PC-3 (cell line): ENCODE data around the gene BRINP1.

Experiments used
- EZH2 ChIP-seq: fragments of 300-600 bp; sonication (generic); IDR thresholded peaks from one replicate; pipeline ENCODE4 v1.6.1; 2017; ENCODE audit warnings: antibody characterized with exemption, mild to moderate bottlenecking, low read length; ENCODE audit not compliant: unreplicated experiment
- TF ChIP-seq, protein P1 (sequence below): fragments of 300-600 bp; sonication (generic); conservative IDR thresholded peaks from 2 replicates; pipeline ENCODE4 v1.5.1; 2017; ENCODE audit warnings: antibody characterized with exemption, low read depth, mild to moderate bottlenecking, low read length

DNA sequence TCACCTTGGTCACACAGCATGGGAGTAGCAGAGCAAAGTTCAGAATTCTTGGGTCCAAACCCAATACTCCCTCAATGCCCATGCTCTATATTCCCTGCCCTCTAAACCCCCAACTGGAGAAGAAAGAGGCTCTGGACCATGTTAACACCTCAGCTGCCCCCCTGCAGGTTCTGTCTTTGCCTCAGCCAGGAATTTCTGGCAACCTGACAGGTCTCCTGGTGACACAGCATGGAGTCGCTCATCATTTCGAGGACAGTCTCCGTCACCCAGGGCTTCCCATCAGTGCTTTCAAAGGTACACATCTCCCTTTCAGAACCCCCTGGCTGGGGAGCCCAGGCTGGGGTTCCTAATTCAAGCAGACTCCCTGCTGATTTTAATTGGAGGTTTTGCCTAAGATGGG lies 189.5 kb downstream of the BRINP1 start:
- TF ChIP-seq, protein P1, sequence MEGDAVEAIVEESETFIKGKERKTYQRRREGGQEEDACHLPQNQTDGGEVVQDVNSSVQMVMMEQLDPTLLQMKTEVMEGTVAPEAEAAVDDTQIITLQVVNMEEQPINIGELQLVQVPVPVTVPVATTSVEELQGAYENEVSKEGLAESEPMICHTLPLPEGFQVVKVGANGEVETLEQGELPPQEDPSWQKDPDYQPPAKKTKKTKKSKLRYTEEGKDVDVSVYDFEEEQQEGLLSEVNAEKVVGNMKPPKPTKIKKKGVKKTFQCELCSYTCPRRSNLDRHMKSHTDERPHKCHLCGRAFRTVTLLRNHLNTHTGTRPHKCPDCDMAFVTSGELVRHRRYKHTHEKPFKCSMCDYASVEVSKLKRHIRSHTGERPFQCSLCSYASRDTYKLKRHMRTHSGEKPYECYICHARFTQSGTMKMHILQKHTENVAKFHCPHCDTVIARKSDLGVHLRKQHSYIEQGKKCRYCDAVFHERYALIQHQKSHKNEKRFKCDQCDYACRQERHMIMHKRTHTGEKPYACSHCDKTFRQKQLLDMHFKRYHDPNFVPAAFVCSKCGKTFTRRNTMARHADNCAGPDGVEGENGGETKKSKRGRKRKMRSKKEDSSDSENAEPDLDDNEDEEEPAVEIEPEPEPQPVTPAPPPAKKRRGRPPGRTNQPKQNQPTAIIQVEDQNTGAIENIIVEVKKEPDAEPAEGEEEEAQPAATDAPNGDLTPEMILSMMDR, result no peak
- no peak for TF ChIP-seq EZH2
